Measurements from ENCODE around the gene CAMTA1.
A peak's percentile ranks its signal among the peaks of the same experiment; 100 is the strongest.

CAMTA1 gene

GRCh38 chr1:7223334-7224080 is 438.3 kb downstream of the CAMTA1 start:
- TF ChIP-seq CTCF (IDR thresholded peaks at IDR 0.05; ENCODE audit: insufficient read depth, low read depth, low read length, missing control alignments) = no peak
- H3K4me3 ChIP-seq (ENCODE audit: low read depth, low read length) = no peak overlapping the region
- no peak for DNase-seq (ENCODE audit: low read depth)

- TF ChIP-seq CTCF (IDR thresholded peaks at IDR 0.05; ENCODE audit: insufficient read depth, low read depth, low read length, missing control alignments) = no peak
- no peak for DNase-seq (ENCODE audit: low read depth)
- no peak overlapping the region for H3K4me3 ChIP-seq (ENCODE audit: low read depth, low read length)
These were observed 438.9 kb downstream of the CAMTA1 start for GRCh38 chr1:7224081-7224534.

DNA sequence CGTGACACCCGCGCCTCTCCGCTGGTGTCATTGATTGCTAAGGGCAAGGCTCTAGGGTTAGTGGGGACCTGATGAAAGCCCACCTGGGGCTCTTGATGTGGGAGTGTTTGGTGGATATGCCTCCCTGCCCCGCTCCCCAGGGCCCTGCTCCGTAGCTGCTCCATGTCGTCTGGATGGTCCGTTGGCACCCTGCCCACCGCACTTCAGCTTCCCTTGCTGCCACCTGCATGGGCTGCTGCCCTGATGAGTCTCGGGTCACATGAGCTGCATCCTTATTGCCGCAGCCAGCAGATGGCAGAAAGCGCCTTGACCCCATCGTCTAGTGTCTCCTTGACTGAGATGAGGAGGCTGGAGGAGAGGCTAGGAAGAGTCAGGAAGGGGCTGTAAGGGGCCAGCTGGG is 439.4 kb downstream of the CAMTA1 start:
- TF ChIP-seq CTCF (IDR thresholded peaks at IDR 0.05; ENCODE audit: insufficient read depth, low read depth, low read length, missing control alignments) = no peak
- DNase-seq (ENCODE audit: low read depth) = peak; percentile 20
- no peak overlapping the region for H3K4me3 ChIP-seq (ENCODE audit: low read depth, low read length)

GRCh38 chr1:7225711-7226505 is 440.7 kb downstream of the CAMTA1 start:
- no peak for TF ChIP-seq CTCF (IDR thresholded peaks at IDR 0.05; ENCODE audit: insufficient read depth, low read depth, low read length, missing control alignments)
- no peak overlapping the region for H3K4me3 ChIP-seq (ENCODE audit: low read depth, low read length)
- no peak for DNase-seq (ENCODE audit: low read depth)

DNA sequence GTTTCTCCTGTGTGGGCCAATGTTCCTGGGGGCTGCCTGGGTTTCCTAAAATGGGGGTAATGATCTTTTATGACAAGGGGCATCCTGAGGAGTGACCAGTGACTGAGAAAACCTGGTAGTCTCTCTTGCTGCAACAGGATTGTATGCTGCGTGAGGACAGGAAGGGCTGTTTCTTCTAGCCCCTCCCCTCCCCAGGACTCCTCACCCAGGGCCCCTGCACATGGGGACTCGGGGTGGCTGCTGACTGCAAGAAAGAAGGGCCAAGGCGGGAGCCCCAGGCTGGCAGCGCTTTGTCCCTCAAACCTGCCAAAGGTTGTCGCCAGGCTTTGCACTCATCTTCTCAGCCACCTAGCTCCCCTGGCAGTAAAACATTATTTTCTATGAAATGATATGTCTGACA is 442.4 kb downstream of the CAMTA1 start:
- H3K4me3 ChIP-seq (ENCODE audit: low read depth, low read length) = no peak overlapping the region
- no peak for DNase-seq (ENCODE audit: low read depth)
- no peak for TF ChIP-seq CTCF (IDR thresholded peaks at IDR 0.05; ENCODE audit: insufficient read depth, low read depth, low read length, missing control alignments)

GRCh38 chr1:7228252-7228961 is 443.2 kb downstream of the CAMTA1 start:
- no peak for DNase-seq (ENCODE audit: low read depth)
- TF ChIP-seq CTCF (IDR thresholded peaks at IDR 0.05; ENCODE audit: insufficient read depth, low read depth, low read length, missing control alignments) = no peak
- H3K4me3 ChIP-seq (ENCODE audit: low read depth, low read length) = no peak overlapping the region

Data from GM12865 (cell line).